ENCODE measurements around the gene GTF3C2.

DNA sequence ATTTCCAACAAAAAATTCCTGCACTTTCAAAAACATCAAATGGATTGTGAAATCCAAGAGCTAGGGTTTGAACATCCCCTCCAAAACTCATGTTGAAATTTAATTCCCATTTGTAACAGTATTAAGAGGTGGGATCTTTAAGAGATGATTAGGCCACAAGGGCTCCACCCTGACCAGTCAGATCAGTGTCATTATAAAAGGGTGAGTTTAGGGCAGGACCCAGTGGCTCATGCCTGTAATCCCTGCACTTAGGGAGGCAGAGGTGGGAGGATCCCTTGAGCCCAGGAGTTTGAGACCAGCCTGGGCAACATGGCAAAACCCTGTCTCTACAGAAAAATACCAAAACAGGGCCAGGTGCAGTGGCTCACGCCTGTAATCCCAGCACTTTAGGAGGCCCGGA is 8.9 kb downstream of the GTF3C2 start:
- TF ChIP-seq HOXA7 (CRISPR knock-in tag; IDR thresholded peaks at IDR 0.05; ENCODE audit: borderline replicate concordance) (no peak), ZBTB8A (tag by site-specific recombination; IDR thresholded peaks at IDR 0.05) (no peak), SALL2 (tag by site-specific recombination; IDR thresholded peaks at IDR 0.05; ENCODE audit: borderline replicate concordance) (no peak), OVOL3 (tag by site-specific recombination; IDR thresholded peaks at IDR 0.05) (no peak), ZFP41 (tag by site-specific recombination; IDR thresholded peaks at IDR 0.05; ENCODE audit: borderline replicate concordance) (no peak), YY1 (tag by site-specific recombination; IDR thresholded peaks at IDR 0.05) (no peak), ZNF423 (tag by site-specific recombination; IDR thresholded peaks at IDR 0.05) (no peak), ZNF830 (tag by site-specific recombination; IDR thresholded peaks at IDR 0.05; ENCODE audit: low read depth) (no peak)
- TF ChIP-seq, protein P1, sequence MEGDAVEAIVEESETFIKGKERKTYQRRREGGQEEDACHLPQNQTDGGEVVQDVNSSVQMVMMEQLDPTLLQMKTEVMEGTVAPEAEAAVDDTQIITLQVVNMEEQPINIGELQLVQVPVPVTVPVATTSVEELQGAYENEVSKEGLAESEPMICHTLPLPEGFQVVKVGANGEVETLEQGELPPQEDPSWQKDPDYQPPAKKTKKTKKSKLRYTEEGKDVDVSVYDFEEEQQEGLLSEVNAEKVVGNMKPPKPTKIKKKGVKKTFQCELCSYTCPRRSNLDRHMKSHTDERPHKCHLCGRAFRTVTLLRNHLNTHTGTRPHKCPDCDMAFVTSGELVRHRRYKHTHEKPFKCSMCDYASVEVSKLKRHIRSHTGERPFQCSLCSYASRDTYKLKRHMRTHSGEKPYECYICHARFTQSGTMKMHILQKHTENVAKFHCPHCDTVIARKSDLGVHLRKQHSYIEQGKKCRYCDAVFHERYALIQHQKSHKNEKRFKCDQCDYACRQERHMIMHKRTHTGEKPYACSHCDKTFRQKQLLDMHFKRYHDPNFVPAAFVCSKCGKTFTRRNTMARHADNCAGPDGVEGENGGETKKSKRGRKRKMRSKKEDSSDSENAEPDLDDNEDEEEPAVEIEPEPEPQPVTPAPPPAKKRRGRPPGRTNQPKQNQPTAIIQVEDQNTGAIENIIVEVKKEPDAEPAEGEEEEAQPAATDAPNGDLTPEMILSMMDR (tag by site-specific recombination; IDR thresholded peaks at IDR 0.05), result no peak
- TF ChIP-seq, protein P2, sequence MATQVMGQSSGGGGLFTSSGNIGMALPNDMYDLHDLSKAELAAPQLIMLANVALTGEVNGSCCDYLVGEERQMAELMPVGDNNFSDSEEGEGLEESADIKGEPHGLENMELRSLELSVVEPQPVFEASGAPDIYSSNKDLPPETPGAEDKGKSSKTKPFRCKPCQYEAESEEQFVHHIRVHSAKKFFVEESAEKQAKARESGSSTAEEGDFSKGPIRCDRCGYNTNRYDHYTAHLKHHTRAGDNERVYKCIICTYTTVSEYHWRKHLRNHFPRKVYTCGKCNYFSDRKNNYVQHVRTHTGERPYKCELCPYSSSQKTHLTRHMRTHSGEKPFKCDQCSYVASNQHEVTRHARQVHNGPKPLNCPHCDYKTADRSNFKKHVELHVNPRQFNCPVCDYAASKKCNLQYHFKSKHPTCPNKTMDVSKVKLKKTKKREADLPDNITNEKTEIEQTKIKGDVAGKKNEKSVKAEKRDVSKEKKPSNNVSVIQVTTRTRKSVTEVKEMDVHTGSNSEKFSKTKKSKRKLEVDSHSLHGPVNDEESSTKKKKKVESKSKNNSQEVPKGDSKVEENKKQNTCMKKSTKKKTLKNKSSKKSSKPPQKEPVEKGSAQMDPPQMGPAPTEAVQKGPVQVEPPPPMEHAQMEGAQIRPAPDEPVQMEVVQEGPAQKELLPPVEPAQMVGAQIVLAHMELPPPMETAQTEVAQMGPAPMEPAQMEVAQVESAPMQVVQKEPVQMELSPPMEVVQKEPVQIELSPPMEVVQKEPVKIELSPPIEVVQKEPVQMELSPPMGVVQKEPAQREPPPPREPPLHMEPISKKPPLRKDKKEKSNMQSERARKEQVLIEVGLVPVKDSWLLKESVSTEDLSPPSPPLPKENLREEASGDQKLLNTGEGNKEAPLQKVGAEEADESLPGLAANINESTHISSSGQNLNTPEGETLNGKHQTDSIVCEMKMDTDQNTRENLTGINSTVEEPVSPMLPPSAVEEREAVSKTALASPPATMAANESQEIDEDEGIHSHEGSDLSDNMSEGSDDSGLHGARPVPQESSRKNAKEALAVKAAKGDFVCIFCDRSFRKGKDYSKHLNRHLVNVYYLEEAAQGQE (tag by site-specific recombination; IDR thresholded peaks at IDR 0.05), result no peak
- TF ChIP-seq, protein P3, sequence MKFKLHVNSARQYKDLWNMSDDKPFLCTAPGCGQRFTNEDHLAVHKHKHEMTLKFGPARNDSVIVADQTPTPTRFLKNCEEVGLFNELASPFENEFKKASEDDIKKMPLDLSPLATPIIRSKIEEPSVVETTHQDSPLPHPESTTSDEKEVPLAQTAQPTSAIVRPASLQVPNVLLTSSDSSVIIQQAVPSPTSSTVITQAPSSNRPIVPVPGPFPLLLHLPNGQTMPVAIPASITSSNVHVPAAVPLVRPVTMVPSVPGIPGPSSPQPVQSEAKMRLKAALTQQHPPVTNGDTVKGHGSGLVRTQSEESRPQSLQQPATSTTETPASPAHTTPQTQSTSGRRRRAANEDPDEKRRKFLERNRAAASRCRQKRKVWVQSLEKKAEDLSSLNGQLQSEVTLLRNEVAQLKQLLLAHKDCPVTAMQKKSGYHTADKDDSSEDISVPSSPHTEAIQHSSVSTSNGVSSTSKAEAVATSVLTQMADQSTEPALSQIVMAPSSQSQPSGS (tag by site-specific recombination; IDR thresholded peaks at IDR 0.05; ENCODE audit: low read depth), result no peak
